Lung (tissue), 12 donors: ENCODE results near the gene RANBP17. TPM values are rescaled to one million over a fixed set of nuclear protein-coding genes. Genes with fewer than 3 reads are reported as not detected.
"Not testable (repeated sequence)": the region's sequence is repeated elsewhere in the genome, so short reads cannot be mapped to it uniquely, and the experiment has no call there.

Experiments
- ATAC-seq: fragments of 200-7000 bp; cut with Tn5 transposase; one replicate; pipeline ENCODE4 v1.9.1; 2020; ENCODE audit warnings: moderate number of reproducible peaks; ENCODE audit not compliant: insufficient read depth, low FRiP score
- DNase-seq, 3 donors: peaks; one replicate each; pipeline ENCODE4 v3.0.0-alpha.2; 2013 to 2017
- H3K27ac ChIP-seq, 2 donors: one replicate each; pipeline ENCODE4 v1.5.1; 2013; ENCODE audit warnings: mild to moderate bottlenecking in 2 of 2, moderate library complexity in 2 of 2, control low read depth in 1 of 2, inconsistent platforms in 1 of 2, low read depth in 1 of 2, low read length in 1 of 2
- H3K27me3 ChIP-seq, 3 donors: one replicate each; pipeline ENCODE4 v1.5.1; 2013; ENCODE audit warnings: low read length in 2 of 3; ENCODE audit not compliant: control insufficient read depth in 3 of 3, insufficient read depth in 3 of 3
- H3K36me3 ChIP-seq, 4 donors: one replicate each; pipeline ENCODE4 v1.5.1; 2013; ENCODE audit warnings: low read length in 4 of 4, mild to moderate bottlenecking in 1 of 4, moderate library complexity in 1 of 4; ENCODE audit not compliant: control insufficient read depth in 4 of 4, insufficient read depth in 4 of 4
- H3K4me1 ChIP-seq, 5 donors: one replicate each; pipeline ENCODE4 v1.5.1; 2013; ENCODE audit warnings: low read length in 5 of 5, mild to moderate bottlenecking in 2 of 5, moderate library complexity in 1 of 5; ENCODE audit not compliant: control insufficient read depth in 5 of 5, insufficient read depth in 5 of 5
- H3K4me3 ChIP-seq: one replicate; pipeline ENCODE4 v1.5.1; 2013; ENCODE audit warnings: mild to moderate bottlenecking, control low read depth, moderate library complexity
- H3K9ac ChIP-seq, 2 donors: one replicate each; pipeline ENCODE4 v1.5.1; 2013; ENCODE audit warnings: low read length in 2 of 2, control low read depth in 1 of 2; ENCODE audit not compliant: insufficient read depth in 1 of 2
- H3K9me3 ChIP-seq, 4 donors: one replicate each; pipeline ENCODE4 v1.5.1; 2013; ENCODE audit warnings: low read length in 3 of 4, mild to moderate bottlenecking in 1 of 4, moderate library complexity in 1 of 4; ENCODE audit not compliant: control insufficient read depth in 4 of 4, insufficient read depth in 3 of 4
- CTCF ChIP-seq: IDR thresholded peaks from 2 replicates; pipeline ENCODE4 v1.5.1; 2012; ENCODE audit warnings: mild to moderate bottlenecking; ENCODE audit errors: control extremely low read depth, extremely low read depth
- WGBS, 2 donors: extraction: QIAGEN DNeasy Blood & Tissue Kit; methylation state at CpG; one replicate each; pipeline ENCODE4 v1.1.7; 2013; 5-methylcytosine and 5-hydroxymethylcytosine counted together
- polyA plus RNA-seq, 2 donors: library from polyadenylated mRNA; stranded (reverse); fragments of 200-250 nt; gene quantifications; one replicate each; pipeline ENCODE4 v1.2.1, GENCODE V29; 2013
- total RNA-seq, 2 donors: library from RNA; depleted of rRNA in 1 of 2; stranded (reverse); fragments of >200 nt in 1 of 2; gene quantifications; one replicate each; pipeline ENCODE4 v1.2.1, GENCODE V29; 2014 to 2021
- donor health status: control.
- donor health status: control.
- donor health status: Bipolar disorder and iron deficiency.
- donor health status: healthy.
- donor health status: DM: yes; HTN: yes; CAD: no.

RANBP17 gene
- total and polyA plus RNA-seq, 4 donors: 1.8 to 130 (median 11.0) TPM

GRCh38 chr5:170917113-170917512 lies 55.3 kb downstream of the RANBP17 start:
- Histone ChIP-seq H3K36me3 (peaks cover 0 to 1% (median 0%) of the 10 kb centered on the region in 4 donors), H3K27ac (no peak overlapping the region), H3K9me3 (no peaks in the 10 kb centered on the region), H3K4me3 (no peak overlapping the region), H3K27me3 (no peaks in the 10 kb centered on the region), H3K9ac (no peak overlapping the region), H3K4me1 (no peaks in the 10 kb centered on the region)
- no peak for TF ChIP-seq CTCF
- peak in 1 of 3 donors; percentile 14 for DNase-seq
- ATAC-seq: no peak

- H3K4me1 ChIP-seq: no peaks in the 10 kb centered on the region
- no peak for TF ChIP-seq CTCF
- no peak overlapping the region for H3K4me3 ChIP-seq
- no peak for DNase-seq
- no peak overlapping the region for H3K9ac ChIP-seq
- H3K27ac ChIP-seq: no peak overlapping the region
- ATAC-seq: no peak
- peaks cover 0 to 4% (median 0%) of the 10 kb centered on the region in 4 donors for H3K36me3 ChIP-seq
- H3K9me3 ChIP-seq: no peaks in the 10 kb centered on the region
- no peaks in the 10 kb centered on the region for H3K27me3 ChIP-seq
- 96 to 98% methylated on average over 3 of the region's 3 CpGs for WGBS, 2 donors
These were observed 58.4 kb downstream of the RANBP17 start for GRCh38 chr5:170920196-170920595.

- not testable (repeated sequence) for H3K36me3 ChIP-seq, ATAC-seq, H3K9ac ChIP-seq, H3K27me3 ChIP-seq, H3K4me3 ChIP-seq, H3K4me1 ChIP-seq, H3K9me3 ChIP-seq, H3K27ac ChIP-seq
- 75 to 79% methylated on average over 10 of the region's 10 CpGs for WGBS, 2 donors
- DNase-seq: peak in 1 of 3 donors; percentile 22
These were observed 60.5 kb downstream of the RANBP17 start for GRCh38 chr5:170922331-170922730.

- Histone ChIP-seq H3K4me1 (no peaks in the 10 kb centered on the region), H3K9ac (no peak overlapping the region), H3K27me3 (no peaks in the 10 kb centered on the region), H3K27ac (no peak overlapping the region), H3K36me3 (peaks cover 0 to 4% (median 0%) of the 10 kb centered on the region in 4 donors), H3K4me3 (no peak overlapping the region), H3K9me3 (no peaks in the 10 kb centered on the region)
- ATAC-seq (no peak), DNase-seq (no peak)
- no peak for TF ChIP-seq CTCF
- WGBS, 2 donors: 72 to 86% methylated on average over 7 of the region's 7 CpGs
These were observed 62.2 kb downstream of the RANBP17 start for GRCh38 chr5:170923910-170924620.

GRCh38 chr5:170935534-170936218 lies 73.9 kb downstream of the RANBP17 start:
- H3K9me3 ChIP-seq, H3K9ac ChIP-seq, H3K36me3 ChIP-seq, H3K27me3 ChIP-seq, ATAC-seq, DNase-seq, H3K4me3 ChIP-seq, H3K4me1 ChIP-seq, H3K27ac ChIP-seq: not testable (repeated sequence)
- 90 to 95% methylated on average over 18 of the region's 18 CpGs for WGBS, 2 donors
